NB4 (cell line): ENCODE data around the gene ZBTB42.

Experiments used
- CTCF ChIP-seq: IDR thresholded peaks from one replicate; pipeline ENCODE4 v1.5.1; 2012; ENCODE audit warnings: low read depth, low read length
- MYC ChIP-seq: IDR thresholded peaks from 2 replicates; pipeline ENCODE4 v1.6.1; 2011; ENCODE audit warnings: low read depth, low read length
- POLR2A ChIP-seq: IDR thresholded peaks from 2 replicates; pipeline ENCODE4 v1.6.1; 2011; ENCODE audit warnings: mild to moderate bottlenecking; ENCODE audit not compliant: insufficient read length; ENCODE audit errors: extremely low read depth

GRCh38 chr14:104776961-104777807, 23.7 kb upstream of the ZBTB42 start:
- TF ChIP-seq CTCF (no peak), POLR2A (no peak), MYC (no peak)
